GM21515 (cell line): ENCODE data around the gene RBM34.

Experiments used
- ATAC-seq: cut with Tn5 transposase; IDR thresholded peaks from one replicate; pipeline ENCODE4 v1.9.1; 2021; ENCODE audit not compliant: unreplicated experiment

Gene RBM34

GRCh38 chr1:235156740-235157139, 4.3 kb downstream of the RBM34 start:
- ATAC-seq: no peak

GRCh38 chr1:235156265-235156664, 4.8 kb downstream of the RBM34 start:
- no peak for ATAC-seq

- no peak for ATAC-seq
Observed at GRCh38 chr1:235152235-235152634, 8.8 kb downstream of the RBM34 start.

- no peak for ATAC-seq
Observed at GRCh38 chr1:235151033-235151432, 10.0 kb downstream of the RBM34 start.

- ATAC-seq: no peak
Observed at GRCh38 chr1:235149824-235150223, 11.2 kb downstream of the RBM34 start.

- ATAC-seq: no peak
Observed at GRCh38 chr1:235147269-235147668, 13.8 kb downstream of the RBM34 start.

- no peak for ATAC-seq
Observed at GRCh38 chr1:235145639-235146038, 15.4 kb downstream of the RBM34 start.

- ATAC-seq: no peak
Observed at GRCh38 chr1:235142991-235143390, 18.1 kb downstream of the RBM34 start.

- ATAC-seq: no peak
Observed at GRCh38 chr1:235139315-235139714, 21.7 kb downstream of the RBM34 start.

GRCh38 chr1:235138821-235139220, 22.2 kb downstream of the RBM34 start:
- ATAC-seq: no peak

GRCh38 chr1:235136111-235136510, 24.9 kb downstream of the RBM34 start:
- no peak for ATAC-seq

- ATAC-seq: no peak
Observed at GRCh38 chr1:235134171-235134570, 26.9 kb downstream of the RBM34 start.

- ATAC-seq: no peak
Observed at GRCh38 chr1:235133086-235133485, 28.0 kb downstream of the RBM34 start.

GRCh38 chr1:235131961-235132360, 29.1 kb downstream of the RBM34 start:
- ATAC-seq: no peak

- ATAC-seq: no peak
Observed at GRCh38 chr1:235130766-235131270, 30.2 kb downstream of the RBM34 start.

GRCh38 chr1:235129774-235130570, 31.1 kb downstream of the RBM34 start:
- no peak for ATAC-seq

GRCh38 chr1:235128456-235129328, 32.4 kb downstream of the RBM34 start, which contains the start of gene TOMM20:
TOMM20 (minus strand) TSS chr1:235128837; CDS start chr1:235128715, 122 bp downstream.
- ATAC-seq: peak; percentile 94

- no peak for ATAC-seq
Observed at GRCh38 chr1:235127732-235128455, 33.2 kb downstream of the RBM34 start.

GRCh38 chr1:235127203-235127602, 33.8 kb downstream of the RBM34 start:
- ATAC-seq: no peak

- ATAC-seq: no peak
Observed at GRCh38 chr1:235124665-235125064, 36.4 kb downstream of the RBM34 start.

- ATAC-seq: no peak
Observed at GRCh38 chr1:235124111-235124510, 36.9 kb downstream of the RBM34 start.
